NCI-H1417 (cell line): ENCODE measurements around the gene TTC23.
A peak's percentile ranks its signal among the peaks of the same experiment; 100 is the strongest.

Source experiments
- DNase-seq, 3 experiments: peaks; one replicate each; lab custom pipeline; 2025; lab: John Stamatoyannopoulos, UW

Gene TTC23

DNA sequence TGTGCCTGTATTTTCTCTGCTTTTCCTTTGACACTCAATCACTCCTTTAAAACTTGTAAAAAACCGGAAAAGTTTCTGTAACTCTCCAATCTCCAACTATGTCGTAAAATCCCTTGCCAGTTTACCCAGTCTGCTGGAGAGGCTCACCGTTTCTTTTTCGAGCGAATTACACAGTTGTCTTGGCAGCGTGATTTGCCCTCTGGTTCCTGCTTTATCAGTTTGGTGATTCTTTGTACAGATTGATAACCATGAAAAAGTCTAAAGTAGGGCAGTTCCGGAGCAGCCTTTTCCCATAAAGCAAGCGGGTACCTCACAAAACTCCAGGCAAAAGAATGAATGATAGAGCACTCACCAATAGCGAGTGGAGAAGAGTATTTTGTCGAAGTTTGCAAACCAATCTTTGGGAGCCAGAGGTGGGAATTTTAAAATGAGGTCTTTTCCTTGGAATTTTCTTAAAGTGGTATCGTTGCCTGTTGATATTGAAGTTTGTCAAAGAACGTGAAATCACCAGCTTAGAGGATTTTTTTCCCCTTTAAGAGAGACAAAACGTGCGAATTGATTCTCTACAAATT lies at the start of gene TTC23:
Gene TTC23, minus strand, starts transcription at position 312 of the 572 bp plus-strand sequence. CDS start 20,869 bp downstream, outside the sequence.
- DNase-seq = no peak

DNA sequence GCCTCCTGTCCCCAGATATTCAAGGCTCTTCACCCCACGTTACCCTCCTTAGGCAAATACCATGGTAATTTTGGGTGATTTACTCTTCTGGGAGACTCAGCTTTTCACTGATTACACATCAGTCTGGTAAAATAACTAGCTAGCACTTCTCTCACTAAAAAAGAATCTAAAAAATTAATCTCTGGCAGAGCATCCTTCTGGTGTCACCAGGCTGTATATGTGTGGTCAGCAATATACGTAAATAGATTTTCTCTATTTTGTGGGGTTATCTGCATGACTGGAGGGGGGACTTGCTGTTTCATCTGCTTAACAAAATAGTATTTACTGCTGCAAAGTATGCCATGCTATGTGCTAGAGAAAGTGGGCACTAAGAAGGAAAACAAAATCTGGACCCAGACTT lies 47.0 kb upstream of the TTC23 start:
- DNase-seq = no peak

- DNase-seq = no peak
Measured at GRCh38 chr15:99295840-99296239, 46.5 kb upstream of the TTC23 start.

- no peak for DNase-seq
Measured at GRCh38 chr15:99291643-99292042, 42.3 kb upstream of the TTC23 start.

- DNase-seq = no peak
Measured at GRCh38 chr15:99283717-99284116, 34.3 kb upstream of the TTC23 start.

DNA sequence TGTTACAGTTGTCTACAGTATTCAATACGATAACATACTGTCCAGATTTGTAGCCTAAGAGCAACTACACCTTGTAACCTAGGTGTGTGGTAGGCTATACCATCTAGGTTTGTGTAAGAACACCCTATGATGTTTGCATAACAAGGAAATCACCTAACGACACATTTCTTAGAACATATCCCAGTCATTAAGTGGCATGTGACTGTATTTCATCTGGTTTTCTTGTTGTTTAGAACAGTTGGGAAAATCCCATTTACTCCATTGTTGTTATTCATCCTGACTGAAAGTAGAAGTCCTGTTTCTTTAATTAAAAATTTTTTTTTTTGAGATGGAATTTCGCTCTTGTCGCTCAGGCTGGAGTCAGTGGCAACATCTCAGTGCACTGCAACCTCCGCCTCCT lies 33.2 kb upstream of the TTC23 start:
- no peak for DNase-seq

- DNase-seq = no peak
Measured at GRCh38 chr15:99282121-99282520, 32.7 kb upstream of the TTC23 start.

GRCh38 chr15:99279827-99280226 lies 30.4 kb upstream of the TTC23 start:
- no peak for DNase-seq

GRCh38 chr15:99279290-99279689 lies 29.9 kb upstream of the TTC23 start:
- no peak for DNase-seq

DNA sequence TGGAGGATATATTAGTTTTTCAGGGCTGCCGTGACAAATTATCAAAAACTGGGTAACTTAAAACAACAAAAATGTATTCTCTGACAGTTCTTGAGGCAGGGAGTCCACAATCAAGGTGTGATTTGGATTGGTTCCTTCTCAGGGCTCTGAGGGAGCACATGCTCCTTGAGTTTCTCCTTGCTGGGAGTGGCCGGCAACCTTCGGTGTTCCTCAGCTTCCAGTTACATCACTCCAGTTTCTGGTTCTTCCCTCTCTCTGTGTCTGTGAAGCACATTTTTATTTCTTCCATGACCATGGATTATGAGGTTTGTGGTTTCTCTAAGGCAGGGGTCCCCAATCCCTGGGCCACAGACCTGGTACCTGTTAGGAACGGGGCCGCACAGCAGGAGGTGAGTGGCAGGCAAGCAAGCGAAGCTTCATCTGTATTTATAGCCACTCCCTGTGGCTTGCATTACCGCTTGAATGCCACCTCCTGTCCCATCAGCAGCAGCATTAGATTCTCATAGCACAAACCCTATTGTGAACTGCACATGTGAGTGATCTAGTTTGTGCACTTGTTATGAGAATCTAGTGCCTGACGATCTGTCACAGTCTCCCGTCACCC lies 26.2 kb upstream of the TTC23 start:
- DNase-seq = peak; percentile 10 to 28 (median 21)

- no peak for DNase-seq
Measured at GRCh38 chr15:99275061-99275460, 25.7 kb upstream of the TTC23 start.

DNA sequence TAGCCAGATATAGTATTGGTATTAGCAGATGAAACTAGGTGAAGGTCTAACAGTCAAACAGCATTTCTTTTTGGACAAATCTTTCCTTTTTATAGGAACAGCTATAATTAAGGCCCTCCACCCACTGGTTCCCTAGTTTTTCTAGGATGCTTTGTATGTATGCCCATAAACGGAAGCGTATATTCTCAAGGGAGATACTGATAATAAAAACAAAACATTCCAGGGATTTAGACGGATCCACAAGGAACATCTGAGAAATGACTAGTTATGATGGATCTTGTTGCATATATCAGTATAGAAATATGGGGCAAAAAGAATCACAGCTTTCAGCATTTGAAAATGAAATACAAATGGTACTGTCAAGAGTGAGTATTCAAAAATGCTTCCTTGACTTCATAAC lies 24.4 kb upstream of the TTC23 start:
- no peak for DNase-seq

GRCh38 chr15:99268431-99268830 lies 19.1 kb upstream of the TTC23 start:
- peak in 1 of 3 experiments; percentile 24 for DNase-seq

DNA sequence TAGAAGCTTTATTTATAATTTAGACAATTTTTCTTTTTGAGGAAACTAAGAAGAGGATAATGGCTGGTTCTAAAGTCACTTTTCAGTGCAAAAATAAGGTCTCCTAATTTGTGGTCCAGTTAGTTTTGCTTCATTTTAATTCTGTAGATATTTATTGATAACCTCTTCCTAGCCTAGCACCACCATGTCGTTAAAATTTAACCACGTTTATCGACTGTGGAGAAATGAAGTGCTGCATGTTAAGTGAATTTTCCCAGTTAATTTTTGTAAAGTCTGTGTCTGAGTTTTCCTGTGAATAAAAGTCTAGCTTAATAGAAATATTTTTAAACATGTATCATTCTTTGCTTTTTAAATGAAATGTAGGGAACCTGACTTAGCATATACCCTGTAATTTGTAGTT lies 18.6 kb upstream of the TTC23 start:
- DNase-seq = no peak

DNA sequence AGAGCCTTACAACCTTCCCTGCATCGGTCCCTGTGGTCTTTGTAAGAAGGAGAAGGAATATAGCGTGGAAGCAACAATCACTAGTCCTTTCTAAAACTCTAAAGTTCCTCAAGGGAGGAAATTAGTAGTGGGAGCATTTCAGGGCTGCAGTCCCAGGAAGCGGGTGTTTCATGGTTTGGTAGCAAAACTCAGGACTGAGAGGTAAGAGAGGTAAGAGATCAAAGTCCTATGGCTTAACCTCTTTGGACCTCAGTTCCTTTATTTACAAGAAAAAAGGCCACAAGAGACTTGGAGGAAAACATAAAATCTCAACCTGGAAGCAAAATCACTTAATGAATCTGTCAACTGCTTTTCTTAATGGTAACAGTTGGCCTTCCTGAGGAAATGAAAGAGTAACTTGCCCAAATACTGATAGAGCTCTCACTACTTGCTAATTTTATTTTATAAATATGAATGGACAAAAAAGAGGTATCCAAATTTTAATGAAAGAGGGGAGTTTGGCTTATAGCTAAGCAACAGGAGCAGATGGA lies 16.2 kb upstream of the TTC23 start:
- DNase-seq = no peak

DNA sequence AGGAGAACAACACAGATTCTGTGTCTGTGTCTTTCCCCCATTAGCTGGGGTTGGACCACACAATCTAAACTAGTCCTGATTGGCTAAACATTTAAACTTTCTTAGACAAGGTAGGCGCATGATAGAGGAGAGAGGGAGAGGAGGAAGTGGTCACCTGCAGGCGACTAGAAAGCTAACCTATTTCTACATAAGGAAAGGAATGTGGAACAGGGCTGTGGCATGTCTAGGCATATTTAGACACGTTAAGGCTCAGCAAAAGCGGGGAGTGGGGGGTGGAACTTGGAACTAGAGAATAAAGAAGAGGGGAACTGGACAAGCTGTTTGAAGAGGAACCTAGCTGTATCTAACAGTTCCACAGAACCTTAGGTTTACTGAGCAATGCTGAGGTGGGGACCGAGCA lies 14.7 kb upstream of the TTC23 start:
- no peak for DNase-seq

- no peak for DNase-seq
Measured at GRCh38 chr15:99257107-99257750, 7.8 kb upstream of the TTC23 start.

DNA sequence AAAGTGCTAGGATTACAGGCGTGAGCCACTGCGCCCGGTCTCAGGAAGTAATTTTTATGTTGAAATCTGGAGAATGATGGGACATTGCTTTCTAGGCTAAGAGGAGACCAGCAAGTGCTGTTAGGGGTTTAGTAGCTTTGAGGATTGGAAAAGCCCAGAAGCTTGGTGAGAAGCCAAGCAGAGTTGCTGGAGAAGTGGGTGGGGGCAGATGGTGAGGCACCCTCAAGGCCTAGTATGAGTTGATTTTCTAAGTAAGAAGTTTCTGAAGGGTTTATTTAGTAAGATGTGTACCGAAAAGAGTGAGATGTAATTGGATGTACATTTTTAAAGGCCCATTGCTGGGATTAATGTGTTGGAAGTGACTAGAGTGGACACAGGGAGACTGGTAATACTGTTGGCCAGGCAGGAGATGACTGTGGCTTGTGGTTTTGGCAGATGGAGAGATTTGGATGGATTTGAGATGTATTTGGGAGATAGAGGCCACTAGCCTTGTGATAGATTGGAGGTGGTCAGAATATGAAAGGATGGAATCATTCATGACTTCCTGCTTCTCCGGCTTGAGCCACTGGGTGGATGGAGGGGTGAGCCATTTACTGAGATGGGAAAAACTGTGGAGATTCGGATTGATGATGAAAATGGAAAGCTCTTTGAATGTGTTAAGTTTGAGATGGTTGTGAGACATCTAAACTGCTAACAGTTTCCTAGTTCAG lies 4.2 kb upstream of the TTC23 start:
- DNase-seq = no peak

GRCh38 chr15:99252326-99252725 lies 2.9 kb upstream of the TTC23 start:
- peak in 2 of 3 experiments; percentile 36 to 56 for DNase-seq

- peak; percentile 100 for DNase-seq
Measured at GRCh38 chr15:99250857-99251841, 1.8 kb upstream of the TTC23 start, which contains the start of gene LRRC28. Gene LRRC28 (plus strand): TSS chr15:99251481. CDS start chr15:99255958, 4,477 bp downstream.

GRCh38 chr15:99250494-99250856 lies 1.1 kb upstream of the TTC23 start:
- no peak for DNase-seq
